ENCODE measurements around the gene DPYSL5.

Gene DPYSL5

DNA sequence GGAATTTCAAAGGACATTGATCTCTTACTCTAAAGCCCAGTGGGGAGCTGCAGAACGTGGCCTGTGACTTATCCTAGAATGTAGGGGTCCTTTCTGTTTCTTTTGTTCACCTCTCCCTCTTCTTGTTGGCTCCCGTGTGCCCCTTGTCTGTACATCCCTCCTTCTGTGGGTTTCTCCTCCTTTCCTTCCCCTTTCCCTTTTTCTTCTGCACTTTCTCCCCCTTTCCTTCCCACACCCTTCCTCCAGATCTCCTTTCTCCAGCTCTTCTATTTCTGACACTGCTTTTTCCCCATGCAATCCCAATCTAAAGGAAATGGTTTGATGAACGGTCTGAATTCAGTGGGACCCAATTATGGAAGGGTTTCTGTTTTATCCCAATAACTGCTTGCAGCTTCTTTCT, 87.1 kb downstream of the DPYSL5 start:
- no peak for DNase-seq

DNA sequence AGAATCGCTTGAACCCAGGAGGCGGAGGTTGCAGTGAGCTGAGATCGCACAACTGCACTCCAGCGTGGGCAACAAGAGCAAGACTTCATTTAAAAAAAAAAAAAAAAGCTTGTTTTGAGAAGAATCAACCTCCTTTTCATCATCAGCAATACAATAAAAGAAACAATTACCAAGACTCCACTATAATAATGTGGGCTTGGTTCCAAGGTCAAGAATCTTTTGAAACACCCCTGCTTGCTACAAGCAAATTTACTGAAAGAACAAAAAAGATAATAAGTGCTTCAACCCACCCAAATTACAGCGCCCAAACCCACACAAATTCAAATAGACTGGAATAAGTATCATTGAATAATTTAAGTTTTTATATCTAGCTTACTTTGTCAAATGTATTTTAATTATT, 88.9 kb downstream of the DPYSL5 start:
- DNase-seq: no peak

DNA sequence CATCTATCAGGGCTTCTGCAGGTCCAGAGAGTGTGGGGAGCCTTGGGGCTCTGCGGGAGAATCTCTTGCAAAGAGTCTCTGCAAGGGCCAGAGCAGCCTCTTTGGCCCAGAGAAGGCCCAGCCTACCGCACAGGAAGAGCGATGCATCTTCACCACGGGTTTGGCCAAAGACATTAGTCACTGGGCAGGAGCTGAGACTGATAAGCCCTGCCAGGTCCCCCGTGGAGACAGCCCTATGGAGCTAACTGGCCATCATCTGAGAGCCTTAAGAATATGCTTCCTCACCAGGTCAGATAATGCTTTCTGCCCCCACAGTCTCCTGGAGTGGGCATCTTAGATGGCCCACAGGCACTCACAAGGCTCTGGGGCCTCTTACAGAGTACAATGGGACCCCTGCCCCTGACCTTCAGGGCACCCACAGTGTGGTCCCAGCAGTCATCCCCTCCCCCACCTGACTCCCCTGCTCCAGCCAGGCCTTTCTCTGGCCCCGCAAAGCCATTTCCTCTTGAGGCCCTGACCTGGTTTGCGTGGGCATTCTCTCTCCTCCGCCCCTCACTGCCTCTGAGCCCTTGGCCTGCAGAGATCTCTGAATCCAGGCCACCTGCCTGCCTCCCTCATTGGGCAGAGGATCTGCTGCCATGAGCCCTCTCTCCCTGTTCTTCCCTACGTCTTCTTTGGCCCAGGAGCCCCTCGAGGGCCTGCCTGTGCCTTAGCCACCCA, 90.6 kb downstream of the DPYSL5 start:
- DNase-seq: no peak

DNA sequence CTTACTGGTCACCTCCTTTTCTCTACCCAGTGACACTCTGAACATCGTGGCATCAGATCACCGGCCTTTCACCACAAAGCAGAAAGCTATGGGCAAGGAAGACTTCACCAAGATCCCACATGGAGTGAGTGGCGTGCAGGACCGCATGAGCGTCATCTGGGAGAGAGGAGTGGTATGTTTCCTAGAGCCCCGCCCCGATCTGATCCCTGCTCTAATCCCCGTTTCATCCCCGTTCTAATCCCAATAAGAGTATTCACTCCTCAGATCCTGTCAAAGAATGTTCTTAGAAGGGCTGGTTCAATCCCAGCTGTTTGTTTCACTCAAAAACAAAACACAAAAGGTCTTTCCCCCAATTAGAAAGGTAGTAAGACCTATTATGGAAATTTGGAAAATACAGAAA, 92.1 kb downstream of the DPYSL5 start:
- no peak for DNase-seq

DNA sequence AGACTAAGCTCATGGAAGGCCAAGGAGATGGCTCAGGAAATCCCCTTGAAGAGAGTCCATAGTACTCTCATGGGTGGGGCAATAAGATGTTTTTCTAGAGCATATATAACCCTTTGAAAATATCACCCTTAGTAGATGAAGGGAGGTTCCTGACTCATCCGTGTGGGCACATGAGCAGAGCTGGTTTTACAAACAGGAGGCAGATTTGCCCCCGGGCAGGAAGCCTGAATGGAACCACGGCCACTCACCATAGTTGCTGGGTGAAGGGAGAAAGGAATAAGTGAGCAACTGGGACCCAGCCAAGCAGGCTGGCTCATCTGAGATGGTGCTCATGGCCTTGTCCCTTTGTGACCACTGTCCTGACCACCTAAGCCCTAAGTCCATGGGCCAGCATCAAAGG, 93.6 kb downstream of the DPYSL5 start:
- no peak for DNase-seq

DNA sequence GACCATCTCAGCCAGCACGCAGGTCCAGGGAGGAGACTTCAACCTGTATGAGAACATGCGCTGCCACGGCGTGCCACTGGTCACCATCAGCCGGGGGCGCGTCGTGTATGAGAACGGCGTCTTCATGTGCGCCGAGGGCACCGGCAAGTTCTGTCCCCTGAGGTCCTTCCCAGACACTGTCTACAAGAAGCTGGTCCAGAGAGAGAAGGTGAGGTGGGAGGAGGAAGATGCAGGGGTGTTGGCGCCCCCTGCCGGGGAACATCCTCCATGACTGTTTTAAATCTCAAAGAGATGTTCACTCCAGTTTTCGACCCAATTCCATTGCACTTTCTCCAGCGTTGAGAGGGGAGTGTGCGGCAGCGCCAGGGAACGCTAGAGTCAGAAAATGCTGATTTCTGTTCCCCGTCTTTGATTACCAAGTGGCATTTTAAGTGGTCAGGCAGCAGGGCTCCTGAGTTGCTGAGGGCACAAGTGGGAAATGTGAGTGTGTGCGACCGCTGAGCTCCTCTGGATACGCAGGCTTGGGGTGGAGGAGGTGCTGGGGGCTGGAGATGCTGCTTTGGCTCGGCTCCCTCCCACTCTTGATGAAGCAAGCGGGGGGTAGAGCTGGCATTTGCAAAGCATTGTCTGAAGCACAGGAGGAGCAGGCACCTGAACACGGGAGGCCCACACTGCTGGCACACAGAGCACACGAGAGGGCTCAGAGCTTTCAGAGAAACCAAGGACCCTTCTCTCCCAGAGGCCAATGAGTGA, 94.8 kb downstream of the DPYSL5 start:
- DNase-seq: peak; percentile 44

DNA sequence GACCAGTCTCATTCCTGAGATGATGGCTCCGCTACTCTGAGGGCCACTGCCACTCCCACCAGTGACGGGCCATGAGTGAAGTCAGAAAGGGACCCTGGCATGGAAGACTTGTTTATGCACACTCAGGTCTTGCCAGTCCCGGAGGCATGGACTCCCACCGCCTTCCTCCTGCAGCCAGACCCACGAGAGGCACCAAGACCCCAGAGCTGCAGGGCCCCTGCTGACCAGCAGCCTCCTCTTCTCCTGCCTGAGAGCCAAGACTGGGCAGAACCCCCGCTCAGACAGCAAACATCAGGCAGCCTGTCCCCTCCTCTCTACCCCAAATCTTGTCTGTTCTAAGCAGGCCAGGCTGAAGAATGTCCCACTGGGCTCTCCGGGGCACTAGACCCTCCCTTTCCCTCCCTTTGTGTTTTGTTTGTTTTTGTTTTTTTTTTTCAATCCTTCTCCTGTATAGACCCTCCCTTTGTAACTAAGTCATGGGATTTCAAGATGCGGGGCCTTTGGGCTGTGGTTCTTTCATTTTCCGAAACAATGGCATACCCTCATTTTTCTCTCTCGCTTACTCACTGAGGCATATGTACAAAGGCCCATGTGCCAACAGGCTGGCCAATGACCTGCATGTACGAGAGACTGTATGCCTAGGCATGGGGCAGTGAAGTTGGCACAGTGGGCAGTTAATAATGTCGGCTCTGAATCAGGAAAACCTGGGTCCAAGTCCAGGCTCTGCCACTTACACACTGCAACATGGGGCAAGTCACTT, 98.2 kb downstream of the DPYSL5 start:
- DNase-seq: no peak

DNA sequence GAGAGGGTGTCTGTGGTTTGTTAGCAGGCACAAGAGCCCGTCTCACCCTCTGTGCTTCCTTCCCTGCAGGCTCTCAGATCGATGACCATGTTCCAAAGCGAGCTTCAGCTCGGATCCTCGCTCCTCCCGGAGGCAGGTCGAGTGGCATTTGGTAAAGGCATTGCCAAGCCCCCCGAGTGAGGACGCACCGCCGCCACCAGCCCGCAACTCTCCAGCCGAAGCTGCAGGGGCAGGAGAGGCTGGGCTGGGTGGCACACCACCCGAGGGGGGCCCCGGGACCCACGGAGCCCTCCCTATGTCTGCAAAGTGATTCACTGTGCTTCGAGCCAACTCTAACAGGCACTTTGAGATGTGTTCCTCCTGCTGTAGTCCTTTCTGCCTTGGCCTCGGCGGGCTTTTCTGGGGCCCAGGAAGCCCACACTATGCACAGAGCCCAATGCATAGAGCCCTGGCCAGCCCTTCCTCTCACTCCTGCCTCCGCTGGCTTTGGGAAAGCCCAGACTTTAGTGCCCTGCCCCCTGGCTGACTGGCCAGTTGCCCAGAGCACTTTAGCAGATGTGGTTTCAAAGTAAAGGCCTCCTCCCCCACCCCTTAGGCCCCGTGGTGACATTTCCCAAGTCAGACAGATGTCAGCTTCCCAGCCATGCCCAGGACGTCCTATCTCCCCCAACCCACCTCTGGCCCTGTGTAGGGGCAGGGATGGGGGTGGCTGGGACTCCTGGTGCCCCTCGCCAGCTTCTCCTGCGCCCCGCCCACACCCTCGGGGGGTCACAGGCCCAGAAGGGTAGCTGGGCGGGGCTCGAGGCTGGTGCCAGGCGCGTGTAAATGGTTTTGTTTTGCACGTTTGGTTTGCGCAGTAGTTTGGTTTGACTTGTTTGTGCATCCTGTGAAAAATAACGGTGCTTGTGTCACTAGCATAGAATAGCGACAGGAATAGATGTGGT, 99.2 kb downstream of the DPYSL5 start:
- no peak for DNase-seq

DNA sequence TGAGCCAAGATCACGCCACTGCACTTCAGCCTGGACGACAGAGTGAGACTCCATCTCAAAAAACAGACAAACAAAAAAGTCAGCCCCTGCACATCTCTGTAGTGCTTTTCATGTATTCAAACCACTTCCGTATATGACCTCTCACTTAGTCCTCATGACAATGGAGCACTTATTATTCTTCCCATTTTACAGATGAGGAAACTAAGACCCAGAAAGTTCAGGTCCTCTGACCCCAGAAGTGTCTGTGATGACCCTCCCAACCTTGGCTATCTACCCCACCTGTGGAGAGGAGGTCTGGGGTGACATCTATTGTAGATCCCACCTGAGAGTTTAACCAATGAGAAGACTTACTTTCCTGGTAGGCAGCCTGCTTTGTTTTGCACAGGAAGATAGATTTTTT, 100.9 kb downstream of the DPYSL5 start:
- no peak for DNase-seq

DNA sequence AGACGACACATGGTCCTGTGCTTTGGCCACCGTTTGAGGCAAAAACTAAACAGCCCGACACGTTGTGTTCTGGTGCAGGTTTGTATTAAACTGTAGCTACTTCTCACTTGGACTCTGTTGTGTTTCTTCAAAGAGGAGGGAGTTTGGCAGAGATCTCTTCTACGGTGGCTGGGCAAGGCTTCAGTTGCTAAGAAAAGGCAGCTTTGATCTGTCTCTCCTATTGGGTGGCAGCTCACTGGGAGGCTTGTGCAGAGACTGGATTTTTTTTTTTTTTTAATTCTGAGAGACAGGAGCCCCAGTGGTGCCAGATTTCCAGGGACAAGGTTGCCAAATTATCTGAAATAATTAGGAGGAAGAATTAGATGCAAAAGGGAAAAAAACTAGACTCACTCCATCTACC, 102.3 kb downstream of the DPYSL5 start:
- no peak for DNase-seq

DNA sequence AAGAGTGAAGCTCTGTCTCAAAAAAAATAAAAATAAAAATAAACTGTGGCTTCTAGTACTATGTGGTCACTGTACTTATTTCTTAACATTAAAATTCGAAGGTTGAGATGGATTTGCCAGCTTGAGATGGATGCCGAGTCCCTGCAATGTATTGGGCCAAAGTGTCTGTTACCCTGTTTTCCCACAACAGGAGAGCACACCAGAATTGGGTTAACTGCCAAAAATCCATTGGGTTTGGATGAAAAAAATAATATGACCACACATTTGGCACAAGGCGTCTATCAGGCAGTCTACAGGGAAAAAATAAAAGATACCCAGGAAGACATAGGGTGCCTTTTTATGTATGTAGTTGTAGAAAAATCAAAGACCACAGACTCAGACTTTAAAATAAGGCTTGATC, 103.3 kb downstream of the DPYSL5 start:
- DNase-seq: no peak

DNA sequence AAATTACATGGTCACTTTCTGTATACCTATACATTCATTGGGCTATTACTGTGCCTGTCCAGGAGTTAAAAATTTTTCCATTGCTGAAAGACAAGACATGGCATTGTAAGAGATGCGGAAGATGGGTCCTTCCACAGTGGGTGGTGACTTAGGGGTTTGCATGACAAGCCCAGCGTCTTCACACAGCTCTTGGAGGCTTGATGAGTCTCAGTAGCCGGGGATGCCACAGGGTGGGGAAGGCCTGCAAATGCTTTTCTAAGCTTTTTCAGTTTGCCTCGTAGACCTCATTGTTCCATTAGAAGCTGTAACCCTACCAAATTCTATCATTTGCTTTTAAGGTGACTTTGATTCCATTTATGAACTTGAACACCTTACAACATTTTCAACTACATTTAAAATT, 104.4 kb downstream of the DPYSL5 start:
- no peak for DNase-seq

DNA sequence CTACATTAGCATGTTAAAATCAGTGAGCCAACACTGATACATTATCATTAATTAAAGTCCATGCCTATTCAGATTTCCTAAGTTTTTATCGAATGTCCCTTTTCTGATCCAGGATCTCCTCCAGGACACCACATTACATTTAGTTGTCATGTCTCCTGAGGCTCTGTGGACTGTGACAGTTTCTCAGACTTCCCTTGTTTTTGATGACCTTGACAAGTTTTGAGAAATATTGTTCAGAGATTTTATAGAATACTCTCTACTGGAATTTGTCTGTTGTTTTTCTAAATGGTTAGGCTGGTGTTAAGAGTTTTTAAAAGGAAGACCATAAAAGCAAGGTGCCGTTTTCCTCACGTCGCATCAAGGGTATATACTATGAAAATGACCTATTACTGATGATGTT, 106.2 kb downstream of the DPYSL5 start:
- no peak for DNase-seq

DNA sequence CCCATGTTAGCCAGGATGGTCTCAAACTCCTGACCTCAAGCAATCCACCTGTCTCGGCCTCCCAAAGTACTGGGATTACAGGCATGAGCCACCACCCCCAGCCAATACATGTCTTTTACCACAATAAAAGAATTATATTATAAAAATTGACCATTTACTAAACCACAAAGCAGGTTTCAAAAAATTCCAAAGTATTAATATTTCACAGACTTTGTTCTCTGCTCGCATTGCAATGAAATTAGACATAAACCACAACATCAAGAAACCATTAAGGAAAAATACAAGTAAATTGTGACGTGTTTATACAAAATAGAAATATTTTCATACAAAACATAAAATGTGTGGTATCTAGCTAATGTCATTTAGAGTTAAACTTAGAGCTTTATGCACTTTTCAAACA, 109.1 kb downstream of the DPYSL5 start:
- no peak for DNase-seq

DNA sequence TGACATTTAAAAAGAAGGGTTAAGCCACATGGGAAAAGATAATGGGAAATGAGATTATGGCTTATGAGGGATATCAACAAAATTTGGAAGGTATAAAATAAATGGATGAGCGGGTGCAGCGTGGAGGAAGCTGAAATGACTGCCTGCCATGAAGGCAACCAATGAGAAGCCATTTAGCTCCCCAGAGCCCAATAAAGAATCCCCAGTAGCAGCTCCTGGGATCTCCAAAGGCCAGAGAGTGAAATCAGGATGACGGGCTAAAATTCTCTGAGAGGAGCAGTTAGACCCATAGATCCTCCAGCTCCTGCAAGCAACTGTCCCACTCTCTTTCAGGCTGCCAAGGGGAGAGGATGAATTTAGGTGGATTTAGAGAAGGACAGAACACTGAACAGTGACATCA, 109.6 kb downstream of the DPYSL5 start:
- no peak for DNase-seq

DNA sequence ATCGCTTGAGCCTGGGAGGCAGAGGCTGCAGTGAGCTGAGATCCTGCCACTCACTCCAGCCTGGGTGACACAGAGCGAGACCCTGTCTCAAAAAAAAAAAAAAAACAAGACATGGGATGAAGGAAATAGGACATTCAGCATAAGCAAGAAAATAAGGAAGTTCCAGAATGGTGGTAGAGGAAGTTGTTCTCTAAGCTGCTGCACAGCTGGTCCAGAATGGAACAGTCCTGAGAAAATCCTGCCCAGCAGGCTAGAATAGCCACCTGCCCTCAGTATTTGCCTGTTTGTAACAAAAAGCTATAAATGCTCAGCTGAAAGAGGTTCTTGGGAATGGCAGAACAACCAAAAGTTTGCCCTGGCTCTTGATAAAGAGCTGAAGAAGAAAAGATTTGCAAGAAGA, 111.4 kb downstream of the DPYSL5 start:
- no peak for DNase-seq

DNA sequence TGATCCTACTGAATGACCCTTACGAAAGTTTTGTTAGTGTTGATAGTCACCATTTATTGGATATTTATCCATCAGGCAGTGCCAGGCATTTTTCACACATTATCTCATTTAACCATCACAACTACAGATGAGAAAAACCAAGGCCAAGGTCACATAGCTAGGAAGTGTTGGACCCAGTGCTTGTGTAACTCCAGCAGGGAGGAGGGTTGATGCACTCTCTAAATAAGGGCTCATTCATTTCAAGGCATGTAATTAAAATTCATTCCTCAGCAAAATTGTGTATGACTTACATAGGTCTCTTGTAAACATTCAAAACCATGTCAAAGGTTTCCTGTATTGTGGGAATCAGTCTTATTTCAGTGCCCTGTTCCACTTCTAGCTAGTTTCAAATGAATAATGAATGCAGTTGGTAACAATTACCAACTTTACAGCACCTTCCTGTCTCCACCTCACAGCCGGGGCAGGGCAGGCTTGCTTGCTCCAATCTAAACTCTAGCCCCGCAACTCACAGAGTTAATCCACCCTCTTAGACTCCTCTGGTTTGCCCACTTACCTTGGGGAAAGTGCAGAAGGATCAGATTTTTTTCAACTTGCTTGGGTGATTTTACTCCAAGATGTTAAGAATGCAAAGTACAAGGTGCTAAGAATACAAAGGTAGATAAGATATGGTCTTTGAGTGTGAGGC, 116.7 kb downstream of the DPYSL5 start:
- no peak for DNase-seq

DNA sequence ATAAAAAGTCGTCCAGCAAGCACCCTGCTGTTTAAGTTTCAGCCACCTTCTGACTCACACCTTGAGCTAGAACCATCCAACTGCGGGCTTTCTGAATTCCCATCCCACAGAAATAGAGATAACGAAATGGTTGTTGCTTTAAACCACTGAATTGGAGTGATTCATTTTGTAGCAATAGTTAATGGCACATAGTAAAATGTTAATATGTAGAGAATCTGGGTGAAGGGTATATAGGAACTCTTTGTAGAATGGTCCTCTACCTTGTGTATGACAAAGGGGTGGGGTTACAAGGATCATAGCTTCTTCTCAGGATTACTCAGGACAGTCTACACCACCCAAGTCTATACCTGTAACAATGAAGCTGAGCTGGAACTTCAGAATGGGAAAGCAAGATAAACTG, 120.1 kb downstream of the DPYSL5 start:
- DNase-seq: no peak

DNA sequence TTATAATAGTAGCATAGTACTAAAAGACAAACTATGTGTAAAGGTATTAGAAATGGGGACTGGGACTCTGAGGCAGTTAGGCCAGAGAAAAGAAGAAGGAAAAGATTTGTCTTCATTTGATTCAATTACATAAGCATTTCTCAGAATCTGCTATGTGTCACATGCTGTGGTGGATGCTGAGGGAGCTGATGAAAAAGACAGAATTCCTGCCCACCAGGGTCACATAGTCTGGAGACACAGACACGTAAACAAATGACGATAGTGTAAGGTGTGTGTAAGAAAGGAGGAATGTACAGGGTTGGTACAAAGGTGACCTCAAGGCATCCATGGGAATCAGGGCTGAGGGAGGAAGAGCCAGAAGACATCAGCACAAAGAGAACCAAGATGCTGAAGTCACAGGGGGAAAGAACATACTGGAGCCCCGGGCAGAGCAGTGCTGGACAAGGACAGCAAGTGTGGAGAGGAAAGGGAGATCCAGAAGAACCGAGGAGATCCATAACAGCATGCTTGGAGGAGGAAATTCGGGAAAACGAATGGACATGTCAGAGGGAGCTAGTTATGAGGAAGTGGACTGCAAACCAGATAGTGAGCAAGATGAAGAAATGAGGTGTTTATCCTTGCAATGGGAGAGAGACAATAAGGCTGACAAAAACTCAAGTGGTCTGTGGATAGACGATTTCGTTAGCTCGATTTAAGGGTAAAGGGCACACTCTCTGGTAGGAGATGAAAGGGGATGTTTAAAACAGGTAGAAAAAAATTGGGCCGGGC, 121.3 kb downstream of the DPYSL5 start:
- no peak for DNase-seq

DNA sequence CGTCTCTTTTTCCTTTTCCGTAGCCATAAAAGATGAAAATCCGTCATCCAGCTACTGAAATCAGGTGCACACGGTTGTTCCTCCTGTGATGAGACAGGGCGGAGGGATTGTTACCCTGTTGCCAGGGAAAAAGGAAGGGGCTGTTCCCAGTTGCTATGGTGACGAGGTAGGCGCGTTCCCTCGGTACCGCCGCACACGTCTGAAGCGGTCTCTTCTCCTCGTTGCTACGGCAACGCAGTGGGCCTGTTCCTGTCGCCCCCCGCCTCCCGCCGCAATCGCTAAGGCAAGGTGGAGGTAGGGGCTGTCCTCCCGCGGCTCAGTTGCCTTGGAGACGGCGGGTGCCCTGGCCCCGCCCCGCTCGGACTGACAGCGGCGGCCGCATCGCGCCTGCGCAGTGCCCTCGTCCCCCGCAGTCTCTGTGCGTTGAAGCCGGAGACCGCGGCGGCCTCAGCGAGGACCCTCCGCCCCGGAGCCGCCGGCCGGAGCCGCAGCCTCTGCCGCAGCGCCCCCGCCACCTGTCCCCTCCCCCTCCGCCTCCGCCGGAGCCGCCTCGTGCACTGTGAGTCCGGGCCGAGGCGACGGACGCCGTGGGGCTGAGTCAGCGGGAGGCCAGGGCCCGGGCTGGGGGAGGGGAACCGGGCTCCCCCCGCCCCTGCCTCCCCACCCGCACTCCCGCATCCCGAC, 122.5 kb downstream of the DPYSL5 start, which contains the start of gene MAPRE3:
MAPRE3 (plus strand) TSS at position 394 of the 684 bp plus-strand sequence. CDS start 51,582 bp downstream, outside the sequence.
- DNase-seq: peak; percentile 60

Data from activated T-cell treated with anti-CD3 and anti-CD28 coated beads for 4 hours (primary cell).